Transverse colon (tissue), 3 donors: ENCODE measurements around the gene DDX39B.

Experiments
- EP300 ChIP-seq: sonication (generic); formaldehyde crosslinking; IDR thresholded peaks from one replicate; pipeline ENCODE4 v1.6.1; 2017; ENCODE audit warnings: antibody characterized with exemption, low read depth
- TF ChIP-seq, protein P1 (sequence below), 5 experiments: fragments of 200-600 bp in 3 of 5; fragments of 450-650 bp in 2 of 5; sonication (generic) in 3 of 5; IDR thresholded peaks; 1 replicate in 2 of 5; 2 replicates in 3 of 5; pipeline ENCODE4 v1.5.1; 2016 to 2017; ENCODE audit warnings: antibody characterized with exemption in 5 of 5, inconsistent platforms in 3 of 5, mild to moderate bottlenecking in 2 of 5, moderate library complexity in 1 of 5

DNA sequence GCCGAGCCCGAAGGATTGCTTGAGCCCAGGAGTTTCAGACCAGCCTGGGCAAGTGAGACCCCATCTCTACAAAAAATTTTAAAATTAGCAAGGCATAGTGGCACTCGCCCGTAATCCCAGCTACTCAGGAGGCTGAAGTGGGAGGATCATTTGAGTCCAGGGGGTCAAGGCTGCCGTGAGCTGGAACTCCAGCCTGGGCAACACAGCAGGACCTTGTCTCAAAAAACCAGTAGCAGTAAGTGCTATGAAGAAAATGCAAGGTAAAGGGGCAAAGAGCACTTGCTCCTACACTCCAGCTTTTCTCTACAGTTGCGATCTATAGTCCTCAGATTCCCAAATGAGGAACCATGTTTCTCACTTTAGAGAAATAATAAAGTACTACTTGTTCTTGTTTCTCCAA is 1.8 kb upstream of the DDX39B start:
- TF ChIP-seq, protein P1, sequence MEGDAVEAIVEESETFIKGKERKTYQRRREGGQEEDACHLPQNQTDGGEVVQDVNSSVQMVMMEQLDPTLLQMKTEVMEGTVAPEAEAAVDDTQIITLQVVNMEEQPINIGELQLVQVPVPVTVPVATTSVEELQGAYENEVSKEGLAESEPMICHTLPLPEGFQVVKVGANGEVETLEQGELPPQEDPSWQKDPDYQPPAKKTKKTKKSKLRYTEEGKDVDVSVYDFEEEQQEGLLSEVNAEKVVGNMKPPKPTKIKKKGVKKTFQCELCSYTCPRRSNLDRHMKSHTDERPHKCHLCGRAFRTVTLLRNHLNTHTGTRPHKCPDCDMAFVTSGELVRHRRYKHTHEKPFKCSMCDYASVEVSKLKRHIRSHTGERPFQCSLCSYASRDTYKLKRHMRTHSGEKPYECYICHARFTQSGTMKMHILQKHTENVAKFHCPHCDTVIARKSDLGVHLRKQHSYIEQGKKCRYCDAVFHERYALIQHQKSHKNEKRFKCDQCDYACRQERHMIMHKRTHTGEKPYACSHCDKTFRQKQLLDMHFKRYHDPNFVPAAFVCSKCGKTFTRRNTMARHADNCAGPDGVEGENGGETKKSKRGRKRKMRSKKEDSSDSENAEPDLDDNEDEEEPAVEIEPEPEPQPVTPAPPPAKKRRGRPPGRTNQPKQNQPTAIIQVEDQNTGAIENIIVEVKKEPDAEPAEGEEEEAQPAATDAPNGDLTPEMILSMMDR (IDR thresholded peaks at IDR 0.05) = no peak
- TF ChIP-seq EP300 = no peak
